Parathyroid adenoma (tissue), 2 donors: ENCODE data around the gene EME2.
A peak's percentile ranks its signal among the peaks of the same experiment; 100 is the strongest.

Source experiments
- H2AFZ ChIP-seq: fragments of 300-600 bp; sonication (generic); one replicate; pipeline ENCODE4 v1.7.0; 2017; ENCODE audit warnings: antibody characterized with exemption, mild to moderate bottlenecking
- H3K27ac ChIP-seq: fragments of 300-600 bp; sonication (generic); one replicate; pipeline ENCODE4 v1.7.0; 2017
- H3K27me3 ChIP-seq: fragments of 300-600 bp; sonication (generic); one replicate; pipeline ENCODE4 v1.7.0; 2017; ENCODE audit warnings: low read length; ENCODE audit not compliant: control insufficient read depth, insufficient read depth
- H3K36me3 ChIP-seq: fragments of 300-600 bp; sonication (generic); one replicate; pipeline ENCODE4 v1.7.0; 2017; ENCODE audit warnings: low read length; ENCODE audit not compliant: control insufficient read depth, insufficient read depth
- H3K4me1 ChIP-seq: fragments of 300-600 bp; sonication (generic); one replicate; pipeline ENCODE4 v1.7.0; 2017; ENCODE audit warnings: control low read depth
- H3K4me2 ChIP-seq: fragments of 300-600 bp; sonication (generic); one replicate; pipeline ENCODE4 v1.7.0; 2017; ENCODE audit warnings: low read length
- H3K4me3 ChIP-seq: fragments of 300-600 bp; sonication (generic); one replicate; pipeline ENCODE4 v1.7.0; 2017; ENCODE audit warnings: low read depth, low read length
- H3K79me2 ChIP-seq: fragments of 300-600 bp; sonication (generic); one replicate; pipeline ENCODE4 v1.7.0; 2017; ENCODE audit warnings: control low read depth
- H3K9ac ChIP-seq: fragments of 300-600 bp; sonication (generic); one replicate; pipeline ENCODE4 v1.7.0; 2017; ENCODE audit warnings: mild to moderate bottlenecking
- H3K9me3 ChIP-seq: fragments of 300-600 bp; sonication (generic); one replicate; pipeline ENCODE4 v1.7.0; 2017; ENCODE audit warnings: low read length; ENCODE audit not compliant: control insufficient read depth
- TF ChIP-seq, protein P1 (sequence below): fragments of 300-600 bp; sonication (generic); IDR thresholded peaks from one replicate; pipeline ENCODE4 v1.7.0; 2017; ENCODE audit warnings: antibody characterized with exemption, mild to moderate bottlenecking
- donor health status: primary hyperparathyroidism.

EME2 gene

DNA sequence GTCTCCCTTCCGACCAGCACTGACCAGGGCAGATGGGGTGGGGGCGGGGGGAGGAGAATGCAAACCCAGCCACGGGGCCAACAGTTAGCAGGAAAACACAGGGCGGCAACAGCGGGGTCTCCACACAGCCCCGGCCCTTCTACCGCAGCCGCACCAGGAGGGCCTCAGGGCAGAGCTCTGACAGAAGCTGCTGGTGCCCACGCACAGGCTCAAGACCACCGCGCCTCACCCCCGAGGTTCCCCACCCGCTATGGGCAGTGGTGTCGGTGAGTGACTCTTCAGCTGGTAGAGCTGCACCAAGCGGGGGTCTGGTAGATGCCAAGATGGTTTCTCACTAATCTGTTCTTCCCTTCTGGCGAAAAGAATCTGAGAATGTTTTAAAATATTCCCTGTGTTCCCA, 37.9 kb downstream of the EME2 start:
- H3K27me3 ChIP-seq = no peaks in the 10 kb centered on the region
- TF ChIP-seq, protein P1, sequence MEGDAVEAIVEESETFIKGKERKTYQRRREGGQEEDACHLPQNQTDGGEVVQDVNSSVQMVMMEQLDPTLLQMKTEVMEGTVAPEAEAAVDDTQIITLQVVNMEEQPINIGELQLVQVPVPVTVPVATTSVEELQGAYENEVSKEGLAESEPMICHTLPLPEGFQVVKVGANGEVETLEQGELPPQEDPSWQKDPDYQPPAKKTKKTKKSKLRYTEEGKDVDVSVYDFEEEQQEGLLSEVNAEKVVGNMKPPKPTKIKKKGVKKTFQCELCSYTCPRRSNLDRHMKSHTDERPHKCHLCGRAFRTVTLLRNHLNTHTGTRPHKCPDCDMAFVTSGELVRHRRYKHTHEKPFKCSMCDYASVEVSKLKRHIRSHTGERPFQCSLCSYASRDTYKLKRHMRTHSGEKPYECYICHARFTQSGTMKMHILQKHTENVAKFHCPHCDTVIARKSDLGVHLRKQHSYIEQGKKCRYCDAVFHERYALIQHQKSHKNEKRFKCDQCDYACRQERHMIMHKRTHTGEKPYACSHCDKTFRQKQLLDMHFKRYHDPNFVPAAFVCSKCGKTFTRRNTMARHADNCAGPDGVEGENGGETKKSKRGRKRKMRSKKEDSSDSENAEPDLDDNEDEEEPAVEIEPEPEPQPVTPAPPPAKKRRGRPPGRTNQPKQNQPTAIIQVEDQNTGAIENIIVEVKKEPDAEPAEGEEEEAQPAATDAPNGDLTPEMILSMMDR = no peak
- no peaks in the 10 kb centered on the region for H3K36me3 ChIP-seq
- no peak overlapping the region for H3K4me2 ChIP-seq
- H3K4me3 ChIP-seq = no peak overlapping the region
- H3K27ac ChIP-seq = no peak overlapping the region
- no peak overlapping the region for H3K9ac ChIP-seq
- peaks cover 16% of the 10 kb centered on the region for H3K79me2 ChIP-seq
- no peak overlapping the region for H2AFZ ChIP-seq
- no peaks in the 10 kb centered on the region for H3K9me3 ChIP-seq
- no peaks in the 10 kb centered on the region for H3K4me1 ChIP-seq

DNA sequence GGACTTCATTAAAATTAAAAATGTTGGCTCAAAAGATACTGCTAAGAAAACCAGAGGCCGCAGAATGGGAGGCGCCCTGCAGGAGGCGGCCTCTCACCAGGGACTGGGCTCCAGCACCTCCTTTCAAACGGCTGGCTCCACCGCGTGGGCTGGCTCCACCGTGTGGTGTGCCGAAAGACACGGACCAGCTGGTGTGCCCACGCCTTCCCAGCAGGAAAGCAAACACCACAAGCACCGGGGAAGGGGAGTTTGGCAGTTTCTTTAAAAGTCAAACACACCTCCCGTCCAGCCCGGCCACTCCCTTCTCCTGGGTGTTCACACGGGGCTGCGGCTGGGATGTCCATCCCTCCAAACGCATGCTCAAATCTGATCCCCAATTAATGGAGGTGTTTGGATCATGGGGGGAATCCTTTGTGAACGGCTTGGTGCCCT, 40.1 kb downstream of the EME2 start:
- no peak overlapping the region for H3K4me3 ChIP-seq
- no peak overlapping the region for H3K9ac ChIP-seq

DNA sequence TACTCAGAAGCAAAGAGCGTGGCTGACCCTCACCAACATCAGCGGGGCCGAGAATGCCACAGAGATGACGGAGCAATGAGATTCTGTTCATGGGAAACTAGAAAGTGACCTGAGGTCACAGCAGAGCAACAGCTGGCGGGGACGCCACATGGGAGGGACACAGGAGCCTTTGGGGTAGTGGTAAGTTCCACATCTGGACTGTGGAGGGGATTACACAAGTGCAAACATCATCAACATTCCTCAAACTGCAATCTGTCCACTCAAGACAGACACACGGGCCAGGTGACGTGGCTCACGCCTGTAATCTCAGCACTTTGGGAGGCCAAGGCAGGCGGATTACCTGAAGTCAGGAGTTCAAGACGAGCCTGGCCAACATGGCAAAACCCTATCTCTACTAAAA, 42.9 kb downstream of the EME2 start:
- Histone ChIP-seq H3K9me3 (no peaks in the 10 kb centered on the region), H3K4me3 (no peak overlapping the region), H3K27me3 (no peaks in the 10 kb centered on the region), H3K9ac (no peak overlapping the region), H3K4me1 (no peaks in the 10 kb centered on the region), H3K27ac (no peak overlapping the region), H3K4me2 (no peak overlapping the region), H3K36me3 (no peaks in the 10 kb centered on the region), H3K79me2 (peaks cover 12% of the 10 kb centered on the region), H2AFZ (no peak overlapping the region)
- TF ChIP-seq, protein P1 = no peak

More for the DNA sequence above, 40.1 kb downstream of the EME2 start:
- Histone ChIP-seq H3K27me3 (no peaks in the 10 kb centered on the region), H3K79me2 (peaks cover 16% of the 10 kb centered on the region), H3K4me1 (no peaks in the 10 kb centered on the region), H3K4me2 (no peak overlapping the region), H3K27ac (no peak overlapping the region), H3K36me3 (no peaks in the 10 kb centered on the region), H2AFZ (no peak overlapping the region), H3K9me3 (no peaks in the 10 kb centered on the region)
- TF ChIP-seq, protein P1 = peak; percentile 32

DNA sequence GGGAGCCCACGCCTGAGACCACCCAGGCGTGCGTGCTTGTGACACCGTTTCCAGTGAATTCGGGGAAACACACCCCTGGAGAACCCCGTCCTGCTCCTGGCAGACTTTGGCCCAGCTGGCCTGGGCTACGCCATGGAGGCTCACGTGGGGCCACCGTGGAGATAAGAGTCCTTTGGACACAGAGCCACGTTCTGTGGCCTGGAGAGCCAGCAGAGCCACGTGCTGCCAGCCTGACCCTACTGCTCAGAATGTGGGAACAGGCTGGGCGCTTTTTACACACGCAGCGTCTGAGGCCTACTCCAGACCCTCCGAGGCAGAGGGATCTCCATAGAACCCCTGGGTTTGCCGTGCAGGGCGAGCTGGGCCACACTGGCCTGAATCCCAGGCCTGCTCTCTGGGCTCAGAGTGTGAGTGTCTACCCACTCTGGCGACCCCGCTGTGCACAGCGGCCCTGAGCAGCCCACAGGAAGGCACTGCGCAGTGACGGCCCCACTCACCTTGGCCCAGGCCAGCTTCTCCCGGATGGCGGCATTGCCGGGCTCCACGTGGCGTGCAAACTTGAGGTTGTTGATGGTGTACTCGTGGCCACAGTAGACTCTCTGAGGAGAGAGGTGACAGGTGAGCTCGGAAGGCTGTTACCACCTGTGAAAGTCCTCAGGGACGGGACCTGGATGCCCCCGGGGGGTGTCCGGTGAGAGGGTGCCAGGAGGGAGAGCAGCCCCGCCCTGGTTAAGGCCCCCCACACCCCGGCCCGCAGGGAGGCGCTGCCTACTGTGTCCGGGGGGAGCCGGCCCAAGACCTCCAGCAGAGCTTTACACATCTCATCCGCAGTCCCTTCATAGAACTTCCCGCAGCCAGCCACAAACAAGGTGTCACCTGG, 44.0 kb downstream of the EME2 start:
- Histone ChIP-seq H3K27ac (no peak overlapping the region), H3K4me3 (no peak overlapping the region), H3K9me3 (no peaks in the 10 kb centered on the region), H3K36me3 (no peaks in the 10 kb centered on the region), H3K79me2 (peaks cover 20% of the 10 kb centered on the region), H3K4me2 (no peak overlapping the region), H3K4me1 (no peaks in the 10 kb centered on the region), H2AFZ (no peak overlapping the region), H3K27me3 (no peaks in the 10 kb centered on the region), H3K9ac (no peak overlapping the region)
- TF ChIP-seq, protein P1 = no peak

DNA sequence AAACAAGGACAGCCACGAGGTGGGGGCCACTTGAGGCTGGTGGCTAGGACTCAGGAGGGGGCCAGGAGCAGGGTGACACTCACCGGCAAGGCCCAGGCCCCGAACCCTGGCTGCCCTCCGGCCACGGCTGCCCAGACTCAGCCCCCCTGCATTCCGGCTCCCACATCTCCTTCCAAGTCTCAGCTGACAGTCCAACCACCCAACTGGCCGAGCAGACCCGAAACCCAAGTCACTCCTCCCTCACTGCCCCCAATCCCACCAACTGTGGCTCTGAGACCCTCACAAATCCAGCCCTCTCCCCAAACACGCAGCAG, 44.6 kb downstream of the EME2 start:
- TF ChIP-seq, protein P1 = no peak
- H3K36me3 ChIP-seq = no peaks in the 10 kb centered on the region
- H3K4me3 ChIP-seq = no peak overlapping the region
- no peaks in the 10 kb centered on the region for H3K27me3 ChIP-seq
- H3K9ac ChIP-seq = no peak overlapping the region
- H3K4me2 ChIP-seq = no peak overlapping the region
- no peak overlapping the region for H3K27ac ChIP-seq
- peaks cover 24% of the 10 kb centered on the region for H3K79me2 ChIP-seq
- H3K4me1 ChIP-seq = no peaks in the 10 kb centered on the region
- no peak overlapping the region for H2AFZ ChIP-seq
- H3K9me3 ChIP-seq = no peaks in the 10 kb centered on the region
